Activated CD8-positive, alpha-beta memory T cell treated with anti-CD3 and anti-CD28 coated beads for 48 hours (primary cell): ENCODE measurements around the gene GLUD2.
"Not testable (repeated sequence)": the region's sequence is repeated elsewhere in the genome, so short reads cannot be mapped to it uniquely, and the experiment has no call there.

ENCODE experiments used
- DNase-seq, 3 experiments: peaks; one replicate each; pipeline ENCODE4 v3.0.0-alpha.2; 2020; ENCODE audit warnings: low read depth in 2 of 3, low spot score in 2 of 3

The GLUD2 gene

DNA sequence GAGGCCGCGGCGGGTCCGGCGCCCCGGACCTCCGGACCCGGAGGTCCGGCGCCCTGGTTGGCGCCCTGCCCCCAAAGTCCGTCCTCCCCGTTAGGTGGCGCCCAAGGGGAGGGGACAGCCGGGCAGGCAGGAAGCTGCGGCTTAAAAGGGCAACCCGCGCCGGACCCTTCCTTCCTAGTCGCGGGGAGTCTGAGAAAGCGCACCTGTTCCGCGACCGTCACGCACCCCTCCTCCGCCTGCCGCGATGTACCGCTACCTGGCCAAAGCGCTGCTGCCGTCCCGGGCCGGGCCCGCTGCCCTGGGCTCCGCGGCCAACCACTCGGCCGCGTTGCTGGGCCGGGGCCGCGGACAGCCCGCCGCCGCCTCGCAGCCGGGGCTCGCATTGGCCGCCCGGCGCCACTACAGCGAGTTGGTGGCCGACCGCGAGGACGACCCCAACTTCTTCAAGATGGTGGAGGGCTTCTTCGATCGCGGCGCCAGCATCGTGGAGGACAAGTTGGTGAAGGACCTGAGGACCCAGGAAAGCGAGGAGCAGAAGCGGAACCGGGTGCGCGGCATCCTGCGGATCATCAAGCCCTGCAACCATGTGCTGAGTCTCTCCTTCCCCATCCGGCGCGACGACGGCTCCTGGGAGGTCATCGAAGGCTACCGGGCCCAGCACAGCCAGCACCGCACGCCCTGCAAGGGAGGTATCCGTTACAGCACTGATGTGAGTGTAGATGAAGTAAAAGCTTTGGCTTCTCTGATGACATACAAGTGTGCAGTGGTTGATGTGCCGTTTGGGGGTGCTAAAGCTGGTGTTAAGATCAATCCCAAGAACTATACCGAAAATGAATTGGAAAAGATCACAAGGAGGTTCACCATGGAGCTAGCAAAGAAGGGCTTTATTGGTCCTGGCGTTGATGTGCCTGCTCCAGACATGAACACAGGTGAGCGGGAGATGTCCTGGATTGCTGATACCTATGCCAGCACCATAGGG lies at the start of gene GLUD2:
GLUD2 (plus strand) TSS at position 170 of the 979 bp plus-strand sequence; CDS start at position 245, 75 bp downstream.
- DNase-seq: not testable (repeated sequence)

DNA sequence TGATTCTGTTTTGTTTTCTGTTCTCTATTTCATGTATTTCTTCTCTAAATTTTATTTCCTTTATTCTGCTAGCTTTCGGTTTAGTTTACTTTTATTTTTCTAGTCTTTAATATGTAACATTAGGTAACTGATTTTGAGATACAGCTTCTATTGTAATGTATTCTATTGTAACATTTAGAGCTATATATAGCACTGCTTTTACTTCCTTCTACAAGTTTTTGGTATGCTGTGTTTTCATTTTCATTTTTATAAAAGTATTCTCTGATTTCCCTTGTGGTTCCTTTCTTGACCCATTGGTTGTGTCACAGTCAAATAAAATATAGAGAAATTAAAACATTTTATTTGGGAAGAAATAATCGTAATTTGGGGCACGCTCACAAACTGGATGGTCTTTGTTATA lies 48.0 kb upstream of the GLUD2 start:
- DNase-seq: no peak

DNA sequence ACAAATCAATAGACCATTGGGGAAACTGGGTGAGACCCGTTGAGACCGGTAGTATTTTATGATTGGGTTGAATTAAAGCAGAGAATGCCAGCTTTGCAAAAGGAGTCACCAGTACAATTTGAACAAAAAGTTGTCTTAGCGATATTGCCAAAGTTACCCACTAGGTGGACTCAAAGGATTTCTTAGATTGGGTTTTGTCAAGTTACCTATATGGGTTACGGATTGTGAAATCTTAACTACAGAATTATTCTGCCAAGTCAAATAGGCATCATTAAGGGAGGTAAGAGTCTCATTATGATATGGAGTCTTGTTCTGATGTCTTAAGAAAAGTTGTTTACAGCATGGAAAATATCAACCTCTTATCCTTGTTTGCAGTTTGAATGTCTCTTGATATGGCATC lies 46.8 kb upstream of the GLUD2 start:
- DNase-seq: no peak

DNA sequence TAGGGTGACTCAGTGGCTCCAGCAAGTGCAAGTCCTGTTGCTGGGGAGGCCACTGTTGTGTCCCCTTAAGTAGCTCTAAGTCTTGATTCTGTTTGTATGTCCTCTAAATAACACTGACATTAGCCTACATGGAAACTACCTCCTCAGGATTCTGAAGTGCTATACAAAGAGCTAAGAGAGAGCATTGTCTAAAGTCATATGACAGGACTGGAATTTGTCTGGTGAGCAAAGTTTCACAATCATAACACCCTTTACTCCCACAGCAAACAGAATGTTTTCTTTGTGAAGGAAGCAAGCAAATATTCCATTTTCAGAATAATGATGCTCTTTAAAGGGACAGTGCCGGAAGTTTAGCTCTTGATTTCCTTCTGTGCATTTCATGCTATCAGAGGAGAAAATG lies 38.5 kb upstream of the GLUD2 start:
- no peak for DNase-seq

DNA sequence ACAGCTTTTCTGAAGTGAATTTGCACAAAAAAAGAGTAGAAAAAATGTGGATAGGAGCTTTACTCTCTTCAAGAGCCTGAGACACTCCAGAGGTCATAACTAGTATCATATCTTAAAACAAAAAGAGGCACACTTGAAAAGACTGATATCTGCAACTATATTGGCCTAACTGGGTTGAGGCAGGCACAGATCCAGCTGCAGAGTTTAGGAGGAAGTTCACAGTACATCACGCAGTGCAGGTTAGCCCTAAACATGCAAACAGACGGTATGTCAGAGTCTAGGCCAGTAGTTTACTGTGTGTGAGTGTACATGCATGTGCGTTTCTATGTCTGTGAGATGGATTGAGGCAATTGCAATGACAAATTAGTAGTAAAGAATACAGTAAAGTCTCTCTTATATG lies 37.6 kb upstream of the GLUD2 start:
- DNase-seq: no peak

DNA sequence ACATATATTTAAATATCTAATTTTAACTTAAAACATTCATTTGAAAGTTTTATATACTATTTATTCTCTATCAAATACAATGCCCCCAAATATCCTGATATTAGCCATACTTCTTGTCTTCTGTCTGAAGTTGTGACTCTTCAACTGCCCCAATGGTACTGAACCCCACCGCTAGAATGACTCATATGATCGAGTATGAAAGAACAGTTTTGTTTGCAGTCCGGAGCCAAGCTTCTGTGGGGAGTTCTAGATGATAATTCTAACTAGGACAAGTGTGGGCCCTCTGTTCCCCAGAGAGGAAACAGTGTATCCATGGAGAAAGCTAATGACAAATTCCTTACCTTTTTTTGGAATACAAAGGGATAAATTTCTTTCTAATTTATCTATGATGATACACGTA lies 37.2 kb upstream of the GLUD2 start:
- DNase-seq: no peak

DNA sequence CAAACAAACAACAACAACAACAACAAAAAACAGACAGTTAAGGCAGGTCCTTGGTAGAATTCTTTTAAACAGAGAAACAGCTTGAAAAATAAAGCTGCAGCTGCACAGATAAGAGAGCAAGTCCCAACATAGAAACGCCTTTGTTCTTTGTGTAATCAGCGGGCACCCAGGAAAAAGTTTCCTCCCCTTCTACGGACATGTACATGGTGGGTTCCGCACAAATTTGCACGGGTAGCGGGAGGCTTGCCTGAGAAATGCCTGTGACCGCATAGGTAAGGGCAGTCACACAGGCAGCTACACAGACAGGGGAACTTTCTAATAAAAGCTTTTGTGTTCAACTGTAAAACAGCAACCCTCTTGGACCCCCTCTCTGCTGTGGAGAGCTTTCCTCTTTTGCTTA lies 36.2 kb upstream of the GLUD2 start:
- no peak for DNase-seq

DNA sequence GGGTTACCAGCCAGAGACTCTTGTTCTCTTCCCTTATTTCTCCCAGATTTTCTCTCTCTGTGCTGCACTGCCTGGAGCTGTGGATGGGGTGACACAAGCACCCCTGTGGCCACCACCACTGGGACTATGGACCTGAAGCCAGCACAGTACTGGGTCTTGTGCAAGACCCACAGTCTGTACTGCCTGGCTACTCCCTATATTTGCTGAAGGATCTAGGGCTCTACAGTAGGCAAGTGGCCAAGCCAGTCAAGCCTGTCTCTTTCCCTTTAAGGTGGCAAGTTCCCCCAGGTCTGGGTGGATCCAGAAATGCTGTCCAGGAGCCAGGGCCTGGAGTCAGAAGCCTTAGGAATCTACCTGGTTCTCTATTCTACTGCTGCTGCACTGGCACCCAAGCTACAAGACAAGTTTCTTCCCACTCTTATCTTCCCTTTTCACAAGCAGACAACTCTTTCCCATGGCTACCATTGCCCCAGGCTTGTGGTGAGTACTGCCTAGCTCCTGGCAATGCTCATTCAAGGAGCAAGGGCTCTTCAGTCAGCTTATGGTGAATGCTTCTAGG lies 33.4 kb upstream of the GLUD2 start:
- no peak for DNase-seq

DNA sequence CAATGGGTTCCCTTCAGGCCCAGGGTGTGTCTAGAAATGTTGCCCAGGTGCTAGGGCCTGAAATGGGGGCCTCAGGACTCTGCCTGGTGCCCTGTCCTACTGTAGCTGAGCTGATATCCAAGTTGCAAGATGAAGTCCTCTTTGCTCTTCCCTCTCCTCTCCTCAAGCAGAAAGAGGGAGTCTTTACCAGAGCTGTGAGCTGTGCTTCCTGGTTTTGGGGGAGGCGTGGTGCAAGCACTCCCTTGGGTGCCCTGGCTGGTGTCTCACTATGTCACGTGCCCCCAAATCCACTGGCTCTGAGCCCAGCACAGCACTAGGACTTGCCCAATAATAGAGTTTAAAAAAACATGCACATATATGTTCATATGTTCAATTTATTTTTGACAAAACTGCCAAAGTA lies 32.6 kb upstream of the GLUD2 start:
- DNase-seq: no peak

DNA sequence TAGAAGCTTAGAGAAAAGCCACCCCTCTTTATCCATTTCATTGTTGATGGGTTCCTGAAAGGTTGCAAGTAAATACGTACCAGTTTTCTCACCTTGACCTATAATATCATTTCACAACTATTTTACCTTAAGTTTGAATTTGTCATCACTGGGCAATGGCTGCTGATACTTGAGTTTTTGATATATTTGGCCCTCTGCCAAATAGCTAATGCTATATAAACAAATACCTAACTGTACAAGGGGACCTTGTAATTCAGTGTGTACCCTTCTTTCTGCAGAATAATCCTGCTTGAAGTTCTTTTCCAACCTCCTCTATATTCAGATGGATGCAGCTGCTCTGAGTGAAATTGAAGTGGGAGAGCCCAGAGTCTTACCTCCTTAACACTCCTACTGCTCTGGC lies 19.0 kb upstream of the GLUD2 start:
- no peak for DNase-seq

DNA sequence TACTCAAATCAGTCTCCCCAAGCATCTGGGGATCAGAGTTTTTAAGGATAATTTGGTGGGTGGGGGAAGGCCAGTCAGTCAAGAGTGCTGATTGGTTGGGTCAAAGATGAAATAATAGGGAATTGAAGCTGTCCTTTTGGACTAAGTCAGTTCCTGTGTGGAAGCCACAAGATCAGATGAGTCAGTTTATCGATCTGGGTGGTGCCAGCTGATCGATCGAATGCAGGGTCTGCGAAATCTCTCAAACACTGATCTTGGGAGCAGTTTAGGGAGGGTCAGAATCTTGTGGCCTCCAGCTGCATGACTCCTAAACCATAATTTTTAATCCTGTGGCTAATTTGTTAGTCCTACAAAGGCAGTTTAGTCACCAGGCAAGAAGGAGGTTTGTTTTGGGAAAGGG lies 17.3 kb upstream of the GLUD2 start:
- DNase-seq: no peak

DNA sequence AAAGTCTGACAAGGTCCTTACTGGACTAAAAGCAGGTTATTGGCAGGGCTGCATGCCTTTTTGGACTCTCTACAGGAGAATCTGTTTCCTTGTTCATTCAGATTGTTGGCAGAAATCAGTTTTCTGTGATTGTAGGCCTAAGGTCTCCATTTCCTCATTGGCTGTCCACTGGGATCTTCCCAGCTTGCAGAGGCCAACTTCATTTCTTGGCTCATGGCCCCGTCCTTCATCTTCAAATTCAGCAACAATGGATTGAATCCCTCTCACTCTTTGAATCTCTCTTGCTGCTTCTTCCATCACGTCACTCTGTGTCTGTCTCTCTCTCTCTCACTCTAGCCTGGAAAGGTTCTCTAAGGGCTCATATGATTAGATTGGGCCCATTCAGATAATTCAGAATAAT lies 14.9 kb upstream of the GLUD2 start:
- no peak for DNase-seq

DNA sequence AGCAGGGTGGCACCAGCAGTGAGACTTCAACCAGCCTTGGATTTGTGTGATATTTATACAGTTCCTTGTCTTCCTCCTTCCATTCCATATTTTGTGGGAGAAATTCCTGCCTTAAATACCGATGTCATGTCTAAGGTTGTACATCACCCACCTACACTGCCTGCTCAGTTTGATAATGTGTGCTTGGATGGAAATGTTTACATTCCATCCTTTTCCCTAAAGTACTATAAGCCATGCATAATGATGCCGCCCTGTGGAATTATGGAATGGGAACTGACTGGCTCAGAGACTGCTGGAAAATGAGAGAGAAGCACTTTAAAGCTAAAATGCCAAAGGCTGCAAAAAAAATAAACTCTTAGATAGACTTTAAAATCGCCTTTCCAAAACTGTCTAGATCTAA lies 11.3 kb upstream of the GLUD2 start:
- no peak for DNase-seq

DNA sequence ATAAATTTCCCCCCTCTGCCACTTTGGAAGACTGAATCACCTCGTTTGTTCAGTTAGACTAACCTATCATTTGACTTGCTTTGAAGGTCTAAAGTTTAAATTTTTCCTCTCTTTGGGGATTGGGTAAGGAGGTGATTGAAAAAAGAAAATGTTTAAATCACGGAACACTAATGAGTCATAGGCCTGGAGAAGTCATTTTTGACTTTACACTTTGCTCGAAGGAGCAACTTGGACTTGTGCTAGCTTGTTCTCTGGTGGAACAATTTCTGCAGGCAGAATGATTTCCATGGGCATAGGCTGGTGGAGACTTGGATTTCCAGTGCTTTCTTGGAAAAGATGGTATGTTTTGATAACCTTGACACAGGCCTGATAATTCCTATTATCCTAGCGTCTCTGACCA lies 10.5 kb upstream of the GLUD2 start:
- DNase-seq: no peak

DNA sequence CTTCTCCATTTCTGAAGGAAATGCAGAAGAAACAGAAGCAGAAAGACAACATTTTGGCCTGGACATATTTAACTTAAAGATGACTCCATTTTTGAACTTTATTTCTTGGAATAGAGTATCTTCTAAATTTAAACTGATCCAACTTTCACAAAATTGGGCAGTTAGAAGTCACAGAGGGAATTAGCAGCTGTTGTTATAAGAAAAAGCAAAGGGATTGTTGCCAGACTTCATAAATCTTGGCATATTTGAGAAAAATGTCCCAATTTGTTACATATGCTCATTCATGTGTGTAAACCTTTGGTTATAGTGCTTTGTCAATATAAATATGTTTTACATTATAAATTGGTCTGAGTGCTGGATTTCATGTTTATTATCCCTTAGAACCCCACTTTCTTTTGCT lies 3.4 kb downstream of the GLUD2 start:
- no peak for DNase-seq

DNA sequence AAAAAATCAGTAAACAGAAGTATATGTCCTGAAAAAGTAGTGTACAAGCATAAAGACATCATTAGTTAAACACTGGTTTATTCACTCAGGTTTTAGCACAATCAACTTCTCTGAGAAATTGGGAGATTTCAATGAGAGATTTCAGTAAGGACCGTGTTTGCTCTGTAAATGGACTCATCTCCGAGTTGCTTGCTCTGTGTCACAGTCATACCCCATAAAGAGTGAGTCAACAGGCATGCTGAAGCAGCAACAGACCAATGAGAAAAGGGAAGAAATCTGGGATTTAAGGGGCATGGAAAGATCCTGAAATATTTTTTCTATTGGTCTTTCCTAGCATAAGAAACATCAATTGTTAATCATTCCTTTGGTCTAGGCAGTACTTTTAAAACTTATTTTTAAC lies 4.7 kb downstream of the GLUD2 start:
- no peak for DNase-seq

DNA sequence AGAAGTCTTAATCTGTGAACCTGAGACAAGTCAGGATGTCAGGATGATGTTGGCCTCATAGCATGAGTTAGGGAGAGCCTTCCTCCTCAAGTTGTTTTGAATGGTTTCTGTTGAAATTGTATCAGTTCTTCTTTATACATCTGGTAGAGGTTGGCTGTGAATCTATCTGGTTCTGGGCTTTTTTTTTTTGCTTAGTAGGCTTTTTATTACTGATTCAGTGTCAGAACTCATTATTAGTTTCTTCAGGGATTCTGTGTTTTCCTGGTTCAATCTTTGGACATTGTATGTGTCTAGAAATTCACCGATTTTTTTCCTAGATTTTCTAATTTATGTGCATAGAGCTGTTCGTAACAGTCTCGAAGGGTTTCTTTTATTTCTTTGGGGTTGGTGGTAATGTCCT lies 14.9 kb downstream of the GLUD2 start:
- no peak for DNase-seq

DNA sequence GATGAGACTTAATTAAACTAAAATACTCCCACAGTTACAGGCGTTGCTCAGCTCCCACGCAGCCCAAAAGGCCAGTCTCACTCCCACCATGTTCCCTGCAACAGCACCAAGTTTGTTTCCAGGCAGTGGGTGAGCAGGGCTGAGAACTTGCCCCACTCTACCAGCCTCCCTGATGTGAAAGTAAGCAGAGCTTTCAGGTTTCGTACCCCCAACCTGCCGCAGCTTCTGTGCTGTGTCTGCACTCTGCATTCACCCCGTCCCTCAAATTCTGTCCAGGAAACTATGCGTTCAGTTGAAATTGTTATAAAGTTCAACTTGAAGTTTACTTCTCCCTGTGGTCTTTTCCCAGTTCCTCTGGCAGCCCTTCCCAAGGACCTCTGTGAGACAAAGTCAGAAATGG lies 17.2 kb downstream of the GLUD2 start:
- no peak for DNase-seq

DNA sequence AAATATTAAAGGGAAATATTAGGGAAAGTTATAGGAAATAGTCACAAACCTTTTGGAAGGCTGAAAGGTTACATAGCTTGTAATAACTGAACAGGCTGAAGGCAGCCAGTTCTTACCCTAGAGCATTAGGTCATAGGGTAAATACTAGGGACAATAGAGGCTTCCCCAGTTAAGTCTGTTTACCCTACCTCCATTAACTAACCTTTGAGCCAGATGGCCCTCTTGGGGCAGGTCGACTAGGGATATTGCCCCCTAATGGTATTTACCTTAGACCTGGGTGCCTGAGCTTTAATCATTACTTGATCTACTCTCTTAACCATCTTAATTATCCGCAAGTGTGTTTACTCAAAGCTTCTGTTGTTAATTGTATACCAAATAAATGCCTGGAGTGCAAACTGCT lies 36.8 kb downstream of the GLUD2 start:
- DNase-seq: not testable (repeated sequence)

DNA sequence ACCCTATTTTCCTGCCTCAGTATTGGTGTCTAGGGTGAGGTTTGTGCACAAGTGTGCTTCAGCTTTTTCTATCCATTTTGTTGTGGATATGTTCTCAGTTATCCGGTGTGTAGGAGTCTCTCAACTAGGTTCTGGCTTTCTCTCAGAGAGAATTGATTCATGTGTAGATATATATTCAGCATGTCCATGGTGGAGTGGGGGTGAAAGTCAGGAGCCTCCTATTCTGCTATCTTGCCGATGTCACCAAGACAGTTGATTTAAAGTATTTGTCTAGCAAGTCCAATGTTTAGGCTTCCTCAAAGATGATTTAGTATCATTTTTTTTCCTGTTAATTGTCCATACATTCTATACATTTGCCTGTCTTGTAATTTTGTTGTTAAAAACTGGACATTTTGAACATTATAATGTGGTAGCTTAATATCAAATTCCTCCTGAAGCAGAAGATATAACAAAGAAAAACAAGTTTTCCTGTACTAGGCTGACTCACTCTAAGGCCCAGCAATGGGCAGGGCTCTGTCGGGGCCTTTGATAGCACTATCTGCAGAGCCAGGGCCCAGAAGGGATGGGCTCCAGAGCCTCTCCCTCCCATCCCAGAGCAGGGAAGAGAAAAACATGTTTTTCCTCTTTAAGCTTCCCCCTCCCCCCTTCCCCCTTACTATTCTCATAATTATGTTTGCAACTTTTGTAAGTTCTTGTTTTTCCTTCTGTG lies 37.6 kb downstream of the GLUD2 start:
- no peak for DNase-seq

DNA sequence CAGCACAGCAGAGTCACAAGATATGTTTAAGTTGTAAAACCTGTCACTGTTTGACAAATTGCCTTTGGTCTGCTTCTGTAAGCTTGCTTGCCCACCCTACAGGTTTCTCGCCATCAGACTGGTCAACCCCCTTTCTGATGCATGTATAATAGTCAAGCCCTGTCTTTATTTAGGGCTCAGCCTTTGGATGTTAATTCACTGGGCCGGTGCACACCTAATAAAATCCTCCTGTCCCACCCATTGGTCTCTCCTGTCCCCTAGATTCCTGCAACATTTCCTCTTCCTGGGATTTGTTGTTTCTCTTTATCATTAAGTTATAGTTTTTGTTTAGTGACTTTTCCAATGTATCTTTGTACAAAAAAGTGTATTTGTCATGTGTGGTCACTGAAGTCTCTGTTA lies 38.2 kb downstream of the GLUD2 start:
- DNase-seq: no peak

DNA sequence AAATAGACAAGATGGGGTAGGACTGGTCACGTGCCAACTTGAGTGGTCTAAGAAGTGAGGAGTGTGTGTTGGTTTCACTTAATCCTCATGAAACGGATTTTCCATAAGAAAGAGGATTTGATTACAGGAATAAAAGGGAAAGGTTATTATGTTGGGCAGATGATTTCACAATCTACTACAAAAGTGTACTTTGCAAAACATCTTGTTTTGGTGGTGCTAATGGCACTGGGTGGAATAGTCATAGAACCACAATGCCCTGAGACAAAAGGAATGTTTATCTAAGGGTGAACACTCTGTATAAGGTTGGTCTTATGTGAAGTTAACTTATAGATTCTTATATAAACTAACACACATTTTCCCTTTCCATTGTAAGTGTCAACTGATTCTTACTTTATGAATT lies 45.6 kb downstream of the GLUD2 start:
- DNase-seq: no peak
